ENCODE data around the gene PPM1E. TPM values are rescaled to one million over a fixed set of nuclear protein-coding genes. Genes with fewer than 3 reads are reported as not detected.

The PPM1E gene
- total RNA-seq, 6 experiments from 2014 or later: 0.61 to 1.3 (median 0.97) TPM

DNA sequence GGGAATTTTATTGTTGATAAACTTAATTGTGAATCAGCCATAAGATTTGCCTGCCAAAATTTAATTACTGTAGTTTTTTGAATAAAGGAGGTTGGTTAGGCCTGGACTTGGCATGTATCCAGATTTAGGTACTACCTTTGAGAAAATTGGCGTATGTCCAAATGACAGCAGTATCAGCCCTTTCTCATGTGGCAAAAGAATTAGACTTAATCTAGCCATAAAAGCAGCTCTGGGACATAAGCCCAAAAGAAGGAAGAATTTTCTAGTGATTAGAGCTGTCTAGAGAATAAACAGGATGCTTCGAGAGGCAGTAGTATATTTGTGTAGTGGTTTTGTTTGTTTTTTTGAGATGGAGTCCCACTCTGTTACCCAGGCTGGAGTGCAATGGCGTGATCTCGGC is 27.7 kb downstream of the PPM1E start:
- DNase-seq (no peak), ATAC-seq (no peak)
- WGBS (ENCODE audit: insufficient coverage, low coverage, low lambda C conversion rate, missing lambda C conversion rate): 70% methylated on average over 4 of the region's 4 CpGs
- Histone ChIP-seq H3K27me3 (no peaks in the 10 kb centered on the region), H3K4me3 (no peak overlapping the region), H3K9me3 (no peaks in the 10 kb centered on the region), H3K27ac (no peak overlapping the region), H3K4me1 (no peaks in the 10 kb centered on the region), H3K36me3 (no peaks in the 10 kb centered on the region)
- intact Hi-C loops (cut with DNase I): no loop called here
- TF ChIP-seq, protein P1, sequence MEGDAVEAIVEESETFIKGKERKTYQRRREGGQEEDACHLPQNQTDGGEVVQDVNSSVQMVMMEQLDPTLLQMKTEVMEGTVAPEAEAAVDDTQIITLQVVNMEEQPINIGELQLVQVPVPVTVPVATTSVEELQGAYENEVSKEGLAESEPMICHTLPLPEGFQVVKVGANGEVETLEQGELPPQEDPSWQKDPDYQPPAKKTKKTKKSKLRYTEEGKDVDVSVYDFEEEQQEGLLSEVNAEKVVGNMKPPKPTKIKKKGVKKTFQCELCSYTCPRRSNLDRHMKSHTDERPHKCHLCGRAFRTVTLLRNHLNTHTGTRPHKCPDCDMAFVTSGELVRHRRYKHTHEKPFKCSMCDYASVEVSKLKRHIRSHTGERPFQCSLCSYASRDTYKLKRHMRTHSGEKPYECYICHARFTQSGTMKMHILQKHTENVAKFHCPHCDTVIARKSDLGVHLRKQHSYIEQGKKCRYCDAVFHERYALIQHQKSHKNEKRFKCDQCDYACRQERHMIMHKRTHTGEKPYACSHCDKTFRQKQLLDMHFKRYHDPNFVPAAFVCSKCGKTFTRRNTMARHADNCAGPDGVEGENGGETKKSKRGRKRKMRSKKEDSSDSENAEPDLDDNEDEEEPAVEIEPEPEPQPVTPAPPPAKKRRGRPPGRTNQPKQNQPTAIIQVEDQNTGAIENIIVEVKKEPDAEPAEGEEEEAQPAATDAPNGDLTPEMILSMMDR (IDR thresholded peaks at IDR 0.05): no peak
- TF ChIP-seq POLR2A (IDR thresholded peaks at IDR 0.05): no peak

DNA sequence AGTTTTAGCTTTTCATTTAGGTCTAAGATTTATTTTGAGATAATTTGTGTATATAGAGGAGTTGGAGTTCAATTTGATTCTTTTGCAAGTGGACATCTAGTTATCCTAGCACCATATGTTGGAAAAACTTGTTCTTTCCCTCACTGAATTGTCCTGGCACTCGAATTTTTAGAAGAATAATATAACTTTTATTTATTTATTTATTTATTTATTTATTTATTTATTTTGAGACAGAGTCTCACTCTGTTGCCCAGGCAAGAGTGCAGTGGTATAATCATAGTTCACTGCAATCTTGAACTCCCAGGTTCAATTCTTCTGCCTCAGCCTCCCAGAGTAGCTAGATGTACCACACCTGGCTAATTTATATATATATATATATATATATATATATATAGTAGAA is 29.4 kb downstream of the PPM1E start:
- H3K27me3 ChIP-seq: no peaks in the 10 kb centered on the region
- no peak overlapping the region for H3K4me3 ChIP-seq
- no peak for DNase-seq
- no peak overlapping the region for H3K27ac ChIP-seq
- H3K36me3 ChIP-seq: no peaks in the 10 kb centered on the region
- no peaks in the 10 kb centered on the region for H3K4me1 ChIP-seq
- no peak for TF ChIP-seq POLR2A (IDR thresholded peaks at IDR 0.05)
- TF ChIP-seq, protein P1 (IDR thresholded peaks at IDR 0.05): no peak
- WGBS (ENCODE audit: insufficient coverage, low coverage, low lambda C conversion rate, missing lambda C conversion rate): 43% methylated on average over 1 of the region's 1 CpG
- no peaks in the 10 kb centered on the region for H3K9me3 ChIP-seq
- no peak for ATAC-seq
- intact Hi-C loops (cut with DNase I): no loop called here

DNA sequence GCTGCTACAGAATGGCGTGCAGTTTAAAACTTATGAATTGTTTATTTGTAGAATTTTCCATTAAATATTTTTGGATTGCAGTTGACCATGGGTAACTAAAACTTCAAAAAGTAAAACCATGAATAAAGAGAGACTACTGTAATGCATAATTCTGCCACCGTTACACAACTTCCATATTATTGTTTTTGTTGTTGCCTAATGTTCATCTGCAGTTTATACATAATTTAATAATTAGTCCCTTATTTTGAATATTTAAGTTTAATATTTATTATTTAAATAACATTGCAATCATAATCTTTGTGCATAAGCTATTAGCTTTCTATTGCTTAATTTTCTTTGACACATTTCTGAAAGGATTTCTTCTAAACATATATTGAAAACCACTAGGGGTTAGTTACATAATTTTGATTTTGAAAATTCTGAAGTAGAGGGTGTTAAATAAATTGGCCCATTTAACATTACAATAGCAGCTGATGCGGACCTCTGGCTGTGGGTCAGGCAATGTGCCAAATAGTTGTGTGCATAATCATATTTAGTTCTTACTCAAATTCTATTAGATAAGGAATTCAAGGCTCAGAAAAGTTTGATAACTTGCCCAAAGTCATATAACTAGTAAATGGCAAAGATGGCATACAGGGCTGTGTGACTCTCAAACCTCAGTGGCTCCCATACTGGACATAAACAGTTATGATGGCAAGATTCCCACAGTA is 31.1 kb downstream of the PPM1E start:
- Histone ChIP-seq H3K27me3 (no peaks in the 10 kb centered on the region), H3K4me1 (no peaks in the 10 kb centered on the region), H3K36me3 (no peaks in the 10 kb centered on the region), H3K27ac (no peak overlapping the region), H3K9me3 (no peaks in the 10 kb centered on the region), H3K4me3 (no peak overlapping the region)
- WGBS (ENCODE audit: insufficient coverage, low coverage, low lambda C conversion rate, missing lambda C conversion rate): 50% methylated on average over 3 of the region's 3 CpGs
- no peak for DNase-seq
- no peak for ATAC-seq
- TF ChIP-seq, protein P1 (IDR thresholded peaks at IDR 0.05): no peak
- TF ChIP-seq POLR2A (IDR thresholded peaks at IDR 0.05): no peak
- intact Hi-C loops (cut with DNase I): no loop called here

DNA sequence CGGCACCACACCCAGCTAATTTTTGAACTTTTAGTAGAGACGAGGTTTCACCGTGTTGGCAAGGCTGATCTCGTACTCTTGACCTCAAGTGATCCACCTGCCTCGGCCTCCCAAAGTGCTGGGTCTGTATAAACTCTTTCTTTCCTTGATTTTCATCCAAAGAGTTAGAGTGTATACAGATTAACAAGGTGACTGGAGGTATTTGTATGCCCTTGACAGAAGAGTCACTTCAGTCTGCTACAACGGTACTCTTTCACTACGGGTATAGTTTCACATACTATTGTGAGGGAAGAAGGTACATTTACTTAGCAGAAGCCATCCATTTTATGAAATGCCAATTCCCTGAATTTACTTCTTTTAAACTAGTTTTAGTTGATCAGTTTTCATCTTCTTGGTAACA is 32.5 kb downstream of the PPM1E start:
- Histone ChIP-seq H3K4me3 (no peak overlapping the region), H3K4me1 (no peaks in the 10 kb centered on the region), H3K27me3 (no peaks in the 10 kb centered on the region), H3K9me3 (no peaks in the 10 kb centered on the region), H3K27ac (no peak overlapping the region), H3K36me3 (no peaks in the 10 kb centered on the region)
- TF ChIP-seq, protein P1 (IDR thresholded peaks at IDR 0.05): no peak
- TF ChIP-seq POLR2A (IDR thresholded peaks at IDR 0.05): no peak
- ATAC-seq: no peak
- WGBS (ENCODE audit: insufficient coverage, low coverage, low lambda C conversion rate, missing lambda C conversion rate): 76% methylated on average over 6 of the region's 7 CpGs
- DNase-seq: no peak
- intact Hi-C loops (cut with DNase I): no loop called here

Measured in right lobe of liver (tissue), 6 donors.